AG08395 (cell line): ENCODE results near the gene RHEX.

Experiments
- DNase-seq: peaks from one replicate; pipeline ENCODE4 v3.0.0; 2012; ENCODE audit warnings: mixed read lengths, low spot score

RHEX gene

GRCh38 chr1:206116873-206117150 lies 63.8 kb downstream of the RHEX start:
- DNase-seq: no peak

GRCh38 chr1:206117151-206117948 lies 64.4 kb downstream of the RHEX start, which contains the start of gene AVPR1B:
Gene AVPR1B, minus strand, starts transcription at chr1:206117388. Its CDS starts 498 bp downstream, at chr1:206116890.
- DNase-seq: peak; percentile 67

GRCh38 chr1:206120406-206120805 lies 67.4 kb downstream of the RHEX start:
- DNase-seq: no peak

GRCh38 chr1:206121269-206121668 lies 68.3 kb downstream of the RHEX start:
- DNase-seq: no peak

GRCh38 chr1:206122686-206123085 lies 69.7 kb downstream of the RHEX start:
- DNase-seq: no peak

GRCh38 chr1:206125346-206125745 lies 72.4 kb downstream of the RHEX start:
- no peak for DNase-seq

GRCh38 chr1:206127336-206127735 lies 74.4 kb downstream of the RHEX start:
- DNase-seq: no peak

- no peak for DNase-seq
Measured at GRCh38 chr1:206128196-206128595, 75.2 kb downstream of the RHEX start.

- DNase-seq: no peak
Measured at GRCh38 chr1:206131037-206131436, 78.1 kb downstream of the RHEX start.

GRCh38 chr1:206133751-206134415 lies 80.9 kb downstream of the RHEX start:
- DNase-seq: no peak

- DNase-seq: no peak
Measured at GRCh38 chr1:206135248-206135647, 82.3 kb downstream of the RHEX start.

GRCh38 chr1:206136241-206136640 lies 83.3 kb downstream of the RHEX start:
- no peak for DNase-seq

GRCh38 chr1:206142011-206142410 lies 89.0 kb downstream of the RHEX start:
- no peak for DNase-seq

- no peak for DNase-seq
Measured at GRCh38 chr1:206142770-206143169, 89.8 kb downstream of the RHEX start.

- no peak for DNase-seq
Measured at GRCh38 chr1:206143537-206144172, 90.7 kb downstream of the RHEX start.

- DNase-seq: no peak
Measured at GRCh38 chr1:206144605-206145004, 91.6 kb downstream of the RHEX start.

GRCh38 chr1:206145771-206146290 lies 92.9 kb downstream of the RHEX start:
- no peak for DNase-seq
